ENCODE data around the gene PTPRE.

Gene PTPRE

GRCh38 chr10:127991543-127992255 is 84.8 kb downstream of the PTPRE start:
- Histone ChIP-seq H3K27ac (ENCODE audit: low read depth, low read length) (no peak overlapping the region), H3K4me1 (ENCODE audit: insufficient read depth, low read length) (no peaks in the 10 kb centered on the region), H3K9me3 (ENCODE audit: low read length) (no peaks in the 10 kb centered on the region), H3K9ac (ENCODE audit: low read length) (no peak overlapping the region), H3K4me3 (ENCODE audit: low read depth in 1 of 2, low read length in 2 of 2) (no peak overlapping the region), H3K36me3 (ENCODE audit: insufficient read depth, low read length) (no peaks in the 10 kb centered on the region), H3K27me3 (ENCODE audit: control insufficient read depth in 1 of 2, insufficient read depth in 2 of 2, low read length in 2 of 2) (no peaks in the 10 kb centered on the region)

DNA sequence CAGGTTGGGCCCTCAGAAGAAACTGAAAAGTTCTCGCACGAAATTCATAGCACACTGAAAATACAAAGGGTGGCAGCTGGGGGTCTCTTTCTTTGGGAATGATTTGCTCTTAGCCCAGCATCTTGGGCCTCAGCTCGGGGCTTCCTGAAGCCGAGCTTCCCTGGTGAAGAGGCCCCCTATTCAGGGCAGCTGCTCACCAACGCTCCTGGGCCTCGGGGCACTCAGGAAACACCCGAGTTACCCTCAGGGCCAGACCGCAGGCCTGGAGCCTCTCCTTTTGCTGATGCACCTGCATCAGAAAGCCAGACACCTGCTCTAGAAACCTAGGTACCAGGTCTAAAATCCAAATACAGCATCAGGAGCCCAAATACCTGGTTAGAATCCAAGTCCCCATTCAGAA is 85.5 kb downstream of the PTPRE start:
- H3K9me3 ChIP-seq (ENCODE audit: low read length): no peaks in the 10 kb centered on the region
- no peaks in the 10 kb centered on the region for H3K4me1 ChIP-seq (ENCODE audit: insufficient read depth, low read length)
- H3K27me3 ChIP-seq (ENCODE audit: control insufficient read depth in 1 of 2, insufficient read depth in 2 of 2, low read length in 2 of 2): no peaks in the 10 kb centered on the region
- H3K9ac ChIP-seq (ENCODE audit: low read length): no peak overlapping the region
- H3K4me3 ChIP-seq (ENCODE audit: low read depth in 1 of 2, low read length in 2 of 2): no peak overlapping the region
- no peak overlapping the region for H3K27ac ChIP-seq (ENCODE audit: low read depth, low read length)
- no peaks in the 10 kb centered on the region for H3K36me3 ChIP-seq (ENCODE audit: insufficient read depth, low read length)

GRCh38 chr10:127993056-127993690 is 86.3 kb downstream of the PTPRE start:
- Histone ChIP-seq H3K36me3 (ENCODE audit: insufficient read depth, low read length) (no peaks in the 10 kb centered on the region), H3K9me3 (ENCODE audit: low read length) (no peaks in the 10 kb centered on the region), H3K9ac (ENCODE audit: low read length) (no peak overlapping the region), H3K27me3 (ENCODE audit: control insufficient read depth in 1 of 2, insufficient read depth in 2 of 2, low read length in 2 of 2) (no peaks in the 10 kb centered on the region), H3K4me3 (ENCODE audit: low read depth in 1 of 2, low read length in 2 of 2) (no peak overlapping the region), H3K27ac (ENCODE audit: low read depth, low read length) (no peak overlapping the region), H3K4me1 (ENCODE audit: insufficient read depth, low read length) (no peaks in the 10 kb centered on the region)

DNA sequence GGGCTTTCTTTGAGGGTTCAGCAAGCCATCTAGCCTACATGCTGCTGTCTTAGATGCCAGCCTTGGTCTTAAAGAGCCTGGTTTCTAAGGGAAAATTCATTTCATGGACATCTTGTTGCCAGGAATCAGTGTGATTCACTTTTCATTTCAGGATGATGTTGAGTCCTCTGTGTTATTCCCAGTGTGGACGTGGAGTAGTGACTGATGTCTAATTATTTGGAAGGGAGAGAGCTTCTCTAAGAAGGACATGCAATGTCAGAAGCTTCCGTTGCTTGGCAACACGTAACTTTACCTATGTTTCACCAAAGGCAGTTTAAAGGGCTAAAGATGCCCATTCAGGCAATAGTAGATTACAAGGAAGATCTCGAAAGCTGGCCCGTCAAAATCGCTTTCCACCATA is 89.0 kb downstream of the PTPRE start:
- Histone ChIP-seq H3K27me3 (ENCODE audit: control insufficient read depth in 1 of 2, insufficient read depth in 2 of 2, low read length in 2 of 2) (no peaks in the 10 kb centered on the region), H3K27ac (ENCODE audit: low read depth, low read length) (no peak overlapping the region), H3K9ac (ENCODE audit: low read length) (no peak overlapping the region), H3K4me1 (ENCODE audit: insufficient read depth, low read length) (no peaks in the 10 kb centered on the region), H3K36me3 (ENCODE audit: insufficient read depth, low read length) (no peaks in the 10 kb centered on the region), H3K4me3 (ENCODE audit: low read depth in 1 of 2, low read length in 2 of 2) (no peak overlapping the region), H3K9me3 (ENCODE audit: low read length) (no peaks in the 10 kb centered on the region)

- no peaks in the 10 kb centered on the region for H3K4me1 ChIP-seq (ENCODE audit: insufficient read depth, low read length)
- no peaks in the 10 kb centered on the region for H3K27me3 ChIP-seq (ENCODE audit: control insufficient read depth in 1 of 2, insufficient read depth in 2 of 2, low read length in 2 of 2)
- H3K4me3 ChIP-seq (ENCODE audit: low read depth in 1 of 2, low read length in 2 of 2): no peak overlapping the region
- no peak overlapping the region for H3K9ac ChIP-seq (ENCODE audit: low read length)
- no peak overlapping the region for H3K27ac ChIP-seq (ENCODE audit: low read depth, low read length)
- no peaks in the 10 kb centered on the region for H3K36me3 ChIP-seq (ENCODE audit: insufficient read depth, low read length)
- H3K9me3 ChIP-seq (ENCODE audit: low read length): no peaks in the 10 kb centered on the region
Observed at GRCh38 chr10:127996586-127996985, 89.7 kb downstream of the PTPRE start.

DNA sequence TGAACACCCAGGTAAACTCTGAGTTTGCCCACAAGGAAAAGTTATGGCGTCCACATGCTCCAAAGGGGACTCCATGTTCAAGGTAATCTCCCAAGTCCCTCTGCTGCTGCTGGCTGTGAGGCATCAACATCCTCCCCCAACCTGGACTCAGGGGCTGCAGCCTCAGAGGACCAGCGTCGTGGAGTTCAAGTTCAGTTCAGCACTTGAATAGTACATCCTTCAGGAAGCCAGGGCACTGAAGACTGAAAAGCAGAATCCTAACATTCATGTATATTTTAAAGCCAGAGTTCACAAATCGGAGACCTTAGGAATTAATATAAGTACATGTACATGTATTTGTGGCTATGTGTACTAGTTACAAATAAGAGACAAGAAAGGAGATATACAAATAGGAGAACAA is 90.4 kb downstream of the PTPRE start:
- no peaks in the 10 kb centered on the region for H3K4me1 ChIP-seq (ENCODE audit: insufficient read depth, low read length)
- H3K27me3 ChIP-seq (ENCODE audit: control insufficient read depth in 1 of 2, insufficient read depth in 2 of 2, low read length in 2 of 2): no peaks in the 10 kb centered on the region
- no peaks in the 10 kb centered on the region for H3K36me3 ChIP-seq (ENCODE audit: insufficient read depth, low read length)
- H3K4me3 ChIP-seq (ENCODE audit: low read depth in 1 of 2, low read length in 2 of 2): no peak overlapping the region
- no peak overlapping the region for H3K27ac ChIP-seq (ENCODE audit: low read depth, low read length)
- H3K9me3 ChIP-seq (ENCODE audit: low read length): no peaks in the 10 kb centered on the region
- H3K9ac ChIP-seq (ENCODE audit: low read length): no peak overlapping the region

DNA sequence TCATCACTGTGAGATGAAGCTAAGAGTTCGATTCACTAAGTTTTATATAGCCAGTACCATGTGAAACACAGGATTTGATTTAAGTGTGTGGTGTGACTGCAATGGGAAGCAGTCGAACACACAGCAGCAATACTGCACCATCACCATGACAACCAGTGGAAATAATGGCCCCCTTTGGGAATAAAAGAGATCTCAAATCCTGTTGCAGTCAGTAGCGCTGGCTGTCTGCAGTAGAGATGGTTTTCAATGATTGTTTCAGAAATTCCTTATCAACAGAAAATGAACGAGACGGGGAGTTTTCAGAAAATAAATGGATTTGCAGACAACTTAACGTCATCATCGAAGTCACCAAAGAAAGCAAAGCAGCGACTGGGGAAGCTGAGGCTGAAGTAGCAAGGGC is 91.0 kb downstream of the PTPRE start:
- no peak overlapping the region for H3K27ac ChIP-seq (ENCODE audit: low read depth, low read length)
- H3K9me3 ChIP-seq (ENCODE audit: low read length): no peaks in the 10 kb centered on the region
- no peak overlapping the region for H3K4me3 ChIP-seq (ENCODE audit: low read depth in 1 of 2, low read length in 2 of 2)
- H3K27me3 ChIP-seq (ENCODE audit: control insufficient read depth in 1 of 2, insufficient read depth in 2 of 2, low read length in 2 of 2): no peaks in the 10 kb centered on the region
- no peaks in the 10 kb centered on the region for H3K36me3 ChIP-seq (ENCODE audit: insufficient read depth, low read length)
- H3K9ac ChIP-seq (ENCODE audit: low read length): no peak overlapping the region
- no peaks in the 10 kb centered on the region for H3K4me1 ChIP-seq (ENCODE audit: insufficient read depth, low read length)

GRCh38 chr10:127998501-127999144 is 91.7 kb downstream of the PTPRE start:
- H3K36me3 ChIP-seq (ENCODE audit: insufficient read depth, low read length): no peaks in the 10 kb centered on the region
- H3K27ac ChIP-seq (ENCODE audit: low read depth, low read length): no peak overlapping the region
- no peaks in the 10 kb centered on the region for H3K4me1 ChIP-seq (ENCODE audit: insufficient read depth, low read length)
- no peak overlapping the region for H3K4me3 ChIP-seq (ENCODE audit: low read depth in 1 of 2, low read length in 2 of 2)
- H3K9ac ChIP-seq (ENCODE audit: low read length): no peak overlapping the region
- no peaks in the 10 kb centered on the region for H3K27me3 ChIP-seq (ENCODE audit: control insufficient read depth in 1 of 2, insufficient read depth in 2 of 2, low read length in 2 of 2)
- no peaks in the 10 kb centered on the region for H3K9me3 ChIP-seq (ENCODE audit: low read length)

- Histone ChIP-seq H3K27ac (ENCODE audit: low read depth, low read length) (no peak overlapping the region), H3K4me1 (ENCODE audit: insufficient read depth, low read length) (no peaks in the 10 kb centered on the region), H3K27me3 (ENCODE audit: control insufficient read depth in 1 of 2, insufficient read depth in 2 of 2, low read length in 2 of 2) (no peaks in the 10 kb centered on the region), H3K9me3 (ENCODE audit: low read length) (no peaks in the 10 kb centered on the region), H3K9ac (ENCODE audit: low read length) (no peak overlapping the region), H3K4me3 (ENCODE audit: low read depth in 1 of 2, low read length in 2 of 2) (no peak overlapping the region), H3K36me3 (ENCODE audit: insufficient read depth, low read length) (no peaks in the 10 kb centered on the region)
Observed at GRCh38 chr10:127999297-128000129, 92.6 kb downstream of the PTPRE start.

GRCh38 chr10:128000471-128001362 is 93.8 kb downstream of the PTPRE start:
- H3K4me1 ChIP-seq (ENCODE audit: insufficient read depth, low read length): no peaks in the 10 kb centered on the region
- no peak overlapping the region for H3K9ac ChIP-seq (ENCODE audit: low read length)
- no peak overlapping the region for H3K4me3 ChIP-seq (ENCODE audit: low read depth in 1 of 2, low read length in 2 of 2)
- no peaks in the 10 kb centered on the region for H3K27me3 ChIP-seq (ENCODE audit: control insufficient read depth in 1 of 2, insufficient read depth in 2 of 2, low read length in 2 of 2)
- no peak overlapping the region for H3K27ac ChIP-seq (ENCODE audit: low read depth, low read length)
- H3K9me3 ChIP-seq (ENCODE audit: low read length): no peaks in the 10 kb centered on the region
- no peaks in the 10 kb centered on the region for H3K36me3 ChIP-seq (ENCODE audit: insufficient read depth, low read length)

Data from muscle layer of colon (tissue), 2 donors.